Chondrocyte (in vitro differentiated cells): ENCODE measurements around the gene HS6ST3. TPM values are rescaled to one million over a fixed set of nuclear protein-coding genes. Genes with fewer than 3 reads are reported as not detected.

Source experiments
- DNase-seq: peaks from one replicate; pipeline ENCODE4 v3.0.0; 2021; ENCODE audit warnings: mixed read lengths, low spot score
- H3K27ac Mint-ChIP-seq: one replicate; pipeline ENCODE4 v1.8.0; 2021; ENCODE audit warnings: mild to moderate bottlenecking, moderate library complexity, mixed read lengths; ENCODE audit not compliant: unreplicated experiment
- H3K27me3 Mint-ChIP-seq: 2 replicates; pipeline ENCODE4 v1.8.0; 2021; ENCODE audit warnings: low read depth, mixed read lengths
- H3K36me3 Mint-ChIP-seq: 2 replicates; pipeline ENCODE4 v1.8.0; 2021; ENCODE audit warnings: low read depth, mixed read lengths
- H3K4me1 Mint-ChIP-seq: 2 replicates; pipeline ENCODE4 v1.8.0; 2021; ENCODE audit warnings: low read depth, mild to moderate bottlenecking, mixed read lengths
- H3K4me3 Mint-ChIP-seq: one replicate; pipeline ENCODE4 v1.8.0; 2021; ENCODE audit warnings: mild to moderate bottlenecking, moderate library complexity, mixed read lengths; ENCODE audit not compliant: unreplicated experiment
- H3K9me3 Mint-ChIP-seq: 2 replicates; pipeline ENCODE4 v1.8.0; 2021; ENCODE audit warnings: low read depth, mixed read lengths
- CTCF ChIP-seq: fragments of 200-600 bp; sonication (generic); IDR thresholded peaks from 2 replicates; pipeline ENCODE4 v1.5.0; 2021; ENCODE audit warnings: antibody characterized with exemption, mild to moderate bottlenecking, moderate library complexity
- total RNA-seq: library from RNA; stranded (reverse); gene quantifications from 3 replicates; pipeline ENCODE4 v1.2.1, GENCODE V29; 2021

The HS6ST3 gene
- total RNA-seq, 1 donor from 2014 or later = not detected

- Mint-ChIP-seq H3K4me1 (no peaks in the 10 kb centered on the region), H3K27ac (no peak overlapping the region), H3K27me3 (peaks cover 5% of the 10 kb centered on the region), H3K9me3 (no peaks in the 10 kb centered on the region), H3K4me3 (no peak overlapping the region), H3K36me3 (no peaks in the 10 kb centered on the region)
- no peak for TF ChIP-seq CTCF
- no peak for DNase-seq
Measured at GRCh38 chr13:96553796-96554195, 463.9 kb downstream of the HS6ST3 start.

GRCh38 chr13:96573563-96573962 is 483.7 kb downstream of the HS6ST3 start:
- no peak for TF ChIP-seq CTCF
- H3K27me3 Mint-ChIP-seq = no peaks in the 10 kb centered on the region
- H3K4me3 Mint-ChIP-seq = no peak overlapping the region
- H3K9me3 Mint-ChIP-seq = peaks cover 4% of the 10 kb centered on the region
- no peak for DNase-seq
- no peaks in the 10 kb centered on the region for H3K4me1 Mint-ChIP-seq
- no peak overlapping the region for H3K27ac Mint-ChIP-seq
- H3K36me3 Mint-ChIP-seq = no peaks in the 10 kb centered on the region

GRCh38 chr13:96575423-96576320 is 485.8 kb downstream of the HS6ST3 start:
- no peaks in the 10 kb centered on the region for H3K36me3 Mint-ChIP-seq
- peaks cover 4% of the 10 kb centered on the region for H3K9me3 Mint-ChIP-seq
- no peaks in the 10 kb centered on the region for H3K4me1 Mint-ChIP-seq
- H3K27me3 Mint-ChIP-seq = no peaks in the 10 kb centered on the region
- TF ChIP-seq CTCF = no peak
- H3K4me3 Mint-ChIP-seq = no peak overlapping the region
- no peak for DNase-seq
- H3K27ac Mint-ChIP-seq = no peak overlapping the region

GRCh38 chr13:96581741-96582140 is 491.8 kb downstream of the HS6ST3 start:
- H3K4me1 Mint-ChIP-seq = no peaks in the 10 kb centered on the region
- TF ChIP-seq CTCF = no peak
- DNase-seq = no peak
- H3K27ac Mint-ChIP-seq = no peak overlapping the region
- no peak overlapping the region for H3K4me3 Mint-ChIP-seq
- peaks cover 8% of the 10 kb centered on the region for H3K9me3 Mint-ChIP-seq
- no peaks in the 10 kb centered on the region for H3K36me3 Mint-ChIP-seq
- H3K27me3 Mint-ChIP-seq = no peaks in the 10 kb centered on the region

- TF ChIP-seq CTCF = no peak
- Mint-ChIP-seq H3K4me1 (no peaks in the 10 kb centered on the region), H3K27me3 (no peaks in the 10 kb centered on the region), H3K27ac (no peak overlapping the region), H3K9me3 (peaks cover 4% of the 10 kb centered on the region), H3K36me3 (no peaks in the 10 kb centered on the region), H3K4me3 (no peak overlapping the region)
- DNase-seq = no peak
Measured at GRCh38 chr13:96615252-96615651, 525.3 kb downstream of the HS6ST3 start.
